Activated CD8-positive, alpha-beta memory T cell treated with anti-CD3 and anti-CD28 coated beads, Interleukin-2, amount 50 U/mL, for 48 hours (primary cell): ENCODE data around the gene SGPL1.

Source experiments
- DNase-seq: peaks from one replicate; pipeline ENCODE4 v3.0.0-alpha.2; 2020

Gene SGPL1

DNA sequence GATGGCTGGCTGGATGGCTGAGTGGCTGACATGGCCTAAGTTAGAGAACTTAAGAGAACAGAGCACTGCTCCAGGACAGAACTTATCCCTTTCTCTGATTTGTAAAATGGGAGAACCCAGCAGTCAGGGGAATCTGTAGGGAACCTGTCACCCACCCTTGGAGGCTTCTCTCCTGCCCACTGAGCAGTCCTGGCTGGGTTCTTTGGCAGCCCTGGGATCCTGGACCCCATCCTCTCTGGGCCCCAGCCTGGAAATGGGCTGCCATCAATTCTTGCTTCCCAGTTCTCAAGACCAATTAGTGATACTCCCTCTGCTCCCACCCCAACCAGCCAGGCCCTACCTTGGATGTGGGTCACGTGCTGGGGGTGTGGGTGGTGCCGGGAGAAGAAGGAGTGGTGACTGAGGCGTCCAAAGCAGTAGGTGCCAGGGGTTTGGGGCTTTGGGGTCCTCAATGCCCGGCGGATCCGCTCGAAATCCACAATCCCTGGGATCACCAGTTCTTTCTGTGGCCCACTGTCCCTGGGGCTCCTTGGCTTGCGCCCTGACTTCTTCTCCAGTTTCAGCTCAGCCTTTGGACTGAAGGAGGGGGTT, 34.2 kb upstream of the SGPL1 start:
- DNase-seq = no peak

DNA sequence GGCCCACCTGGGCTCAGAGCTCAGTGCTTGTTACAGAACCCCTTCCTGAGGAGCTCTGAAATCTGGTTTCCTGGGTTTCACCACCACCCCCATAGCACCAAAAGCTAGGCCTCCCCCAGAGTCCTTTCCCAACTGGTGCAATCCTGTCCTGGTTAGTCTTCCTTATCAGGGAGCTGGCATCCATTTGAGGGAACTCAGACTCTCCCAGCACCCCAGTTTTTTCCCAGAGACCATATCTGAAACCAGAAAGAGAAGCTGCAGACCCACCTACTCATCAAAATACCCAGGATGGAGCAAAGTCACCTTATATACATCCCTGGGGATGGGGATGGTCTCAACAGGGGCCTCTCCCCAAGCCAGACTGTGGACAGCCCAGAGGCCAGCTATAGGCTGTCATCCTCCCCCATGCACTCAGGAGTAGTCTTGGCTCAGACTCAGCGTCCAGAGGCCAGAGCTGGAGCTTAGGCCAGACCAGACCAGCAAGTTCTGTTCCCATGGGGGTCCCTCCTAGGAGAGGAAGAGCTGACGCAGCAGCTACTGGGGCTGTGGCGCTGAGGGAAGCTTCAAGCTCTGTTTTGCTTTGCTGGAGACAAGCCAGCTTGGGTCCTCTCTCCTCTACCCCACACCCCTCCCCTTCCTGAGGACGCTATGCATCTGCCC, 33.5 kb upstream of the SGPL1 start:
- no peak for DNase-seq

DNA sequence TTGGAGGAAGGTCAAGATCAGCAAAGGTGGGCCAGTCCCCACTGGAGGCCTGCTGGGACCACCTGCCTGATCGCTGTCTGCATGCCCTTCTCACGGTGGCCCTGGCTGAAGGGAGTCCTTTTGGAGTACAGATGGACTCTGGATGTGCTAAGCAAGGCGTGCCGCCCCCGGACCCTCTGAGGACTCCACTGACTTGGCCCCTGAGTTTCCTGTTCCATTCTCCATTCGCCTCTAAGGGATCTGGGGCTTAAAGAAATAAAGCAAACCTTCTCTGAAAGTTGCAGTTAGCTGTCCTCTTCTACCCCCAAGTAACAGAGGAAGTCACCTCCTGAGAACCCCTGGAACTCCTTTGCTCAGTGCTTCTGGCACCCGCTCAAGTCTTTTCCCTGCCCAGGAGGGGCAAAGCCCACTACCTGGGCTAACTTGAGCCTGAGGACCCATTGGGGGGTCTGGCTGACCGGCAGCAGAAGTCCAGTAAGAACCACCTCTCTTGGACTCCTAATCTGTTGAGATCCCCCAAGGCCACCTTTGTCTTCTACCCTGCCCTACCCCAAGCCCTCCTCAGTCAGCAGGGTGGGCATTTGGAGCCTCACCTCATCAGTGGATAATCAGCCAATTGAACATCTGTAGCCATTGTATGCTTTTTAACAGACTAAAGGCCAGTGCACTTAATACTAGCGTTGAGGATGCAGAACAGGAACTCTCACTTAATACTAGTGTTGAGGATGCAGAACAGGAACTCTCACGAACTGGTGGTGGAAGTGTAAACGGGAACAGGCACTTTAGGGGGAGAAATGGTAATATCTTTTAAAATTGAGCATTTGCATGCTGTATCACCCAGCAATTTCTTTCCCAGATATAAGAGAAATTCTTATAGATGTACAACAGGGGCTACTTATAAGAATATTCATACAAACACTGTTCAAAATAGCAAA, 32.7 kb upstream of the SGPL1 start:
- no peak for DNase-seq

DNA sequence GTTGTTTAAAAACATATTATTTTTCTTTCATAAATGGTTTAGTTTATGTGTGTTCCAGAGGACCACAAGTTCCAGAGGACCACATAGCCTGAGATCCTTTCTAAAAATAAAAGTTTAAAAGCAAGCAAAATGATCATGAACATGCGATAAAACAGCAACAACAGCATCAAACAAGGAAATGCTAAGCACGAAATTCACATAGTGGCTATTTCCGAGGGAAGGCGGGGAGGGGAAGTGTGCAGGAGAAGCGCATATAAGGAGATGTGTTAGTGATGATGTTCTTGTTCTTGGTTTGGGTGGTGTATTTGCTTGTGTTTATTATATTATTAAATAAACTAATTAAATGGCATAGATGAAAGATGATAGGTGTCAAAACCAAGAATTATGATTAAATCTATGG, 31.7 kb upstream of the SGPL1 start:
- no peak for DNase-seq

DNA sequence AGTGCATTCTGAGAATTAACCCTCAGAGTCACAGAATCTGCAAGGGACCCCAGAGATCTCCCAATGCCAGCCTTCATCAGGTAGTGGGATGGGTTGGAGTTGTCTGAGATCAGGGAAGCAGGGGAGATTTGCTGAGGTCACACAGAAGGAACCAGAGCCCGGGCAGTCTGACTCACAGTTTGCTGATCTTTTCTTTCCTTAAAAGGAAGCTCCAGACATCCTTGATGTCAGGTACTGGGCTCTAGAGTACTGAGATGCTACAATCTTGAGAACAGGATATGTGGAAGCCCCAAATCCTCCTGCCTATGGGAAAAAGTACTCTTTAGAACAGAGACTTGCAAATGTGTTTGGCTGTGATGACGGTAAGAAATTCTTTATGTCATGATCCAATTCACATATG, 31.3 kb upstream of the SGPL1 start:
- no peak for DNase-seq

- no peak for DNase-seq
Observed at GRCh38 chr10:70785190-70785589, 30.6 kb upstream of the SGPL1 start, which contains the start of gene TBATA. Gene TBATA (minus strand): TSS chr10:70785377. CDS start chr10:70783379, 1,998 bp downstream.

- no peak for DNase-seq
Observed at GRCh38 chr10:70786799-70787415, 28.8 kb upstream of the SGPL1 start.

DNA sequence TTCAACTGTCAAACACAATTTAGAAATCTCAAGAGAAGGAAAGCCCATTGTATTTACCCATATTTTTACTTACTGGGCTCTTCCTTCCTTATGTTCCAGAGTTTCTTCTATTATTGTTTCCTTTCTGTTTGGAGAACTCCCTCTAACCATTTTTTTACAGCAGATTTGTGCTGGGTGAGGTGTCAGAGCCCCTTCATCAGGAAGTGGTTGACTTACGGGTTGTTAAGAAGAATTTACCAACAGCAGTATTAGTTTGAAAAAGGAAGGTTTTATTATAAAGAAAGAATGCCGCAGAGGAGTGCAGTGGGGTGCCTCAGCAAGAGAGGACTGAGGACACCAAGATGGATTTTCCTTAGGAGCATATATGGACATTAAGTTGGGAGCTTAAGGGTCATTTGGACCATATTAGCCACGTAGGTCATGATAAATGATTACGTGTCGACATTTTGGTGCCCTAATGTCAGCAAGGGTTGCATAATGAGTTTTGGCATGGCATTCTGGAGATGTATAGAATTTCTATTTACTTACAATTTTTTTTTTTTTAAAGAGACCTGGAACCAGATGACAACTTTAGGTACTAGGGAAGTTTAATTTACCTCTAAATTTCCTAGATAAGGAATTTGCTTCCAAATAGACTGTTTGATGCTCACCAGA, 24.2 kb upstream of the SGPL1 start:
- DNase-seq = no peak

- no peak for DNase-seq
Observed at GRCh38 chr10:70795613-70796012, 20.1 kb upstream of the SGPL1 start.

DNA sequence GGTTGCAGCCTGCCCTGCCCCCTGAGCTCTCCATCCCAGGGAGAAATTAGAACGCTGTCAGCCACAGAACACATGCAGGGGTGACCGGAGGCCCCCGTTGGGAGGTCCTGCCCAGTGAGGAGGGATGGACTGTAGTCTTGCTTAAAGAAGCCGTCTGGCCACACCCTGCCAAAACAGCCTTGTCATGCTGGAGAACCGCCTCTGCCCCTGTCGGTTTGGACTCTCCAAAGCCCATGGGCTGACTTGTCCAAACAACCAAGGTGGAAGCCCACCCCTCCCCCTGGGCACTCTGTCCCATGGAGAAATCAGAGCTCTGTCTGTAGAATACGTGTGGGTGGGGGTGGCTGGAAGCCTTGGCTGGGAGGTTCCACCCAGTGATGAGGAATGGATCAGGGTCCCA, 17.9 kb upstream of the SGPL1 start:
- DNase-seq = no peak

DNA sequence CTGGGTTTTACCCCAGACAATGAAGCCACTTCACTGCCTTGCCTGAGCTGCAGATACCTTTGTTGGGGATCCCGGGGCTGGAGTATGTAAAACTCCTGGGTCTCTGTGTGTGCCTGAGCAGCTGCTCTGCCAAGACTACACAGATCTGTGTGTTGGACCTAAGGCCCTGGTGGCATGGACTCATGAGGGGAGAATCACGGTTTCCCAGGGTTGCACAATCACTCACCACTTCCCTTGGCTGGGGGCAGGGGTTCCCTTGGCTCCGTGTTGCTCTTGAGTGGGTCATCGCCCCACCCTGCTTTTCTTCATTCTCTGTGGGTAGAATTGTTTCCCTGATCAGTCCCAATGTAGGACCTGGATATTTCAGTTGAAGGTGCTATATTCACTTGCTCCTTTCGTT, 16.6 kb upstream of the SGPL1 start:
- no peak for DNase-seq

GRCh38 chr10:70801854-70802253, 13.9 kb upstream of the SGPL1 start:
- no peak for DNase-seq

- no peak for DNase-seq
Observed at GRCh38 chr10:70803775-70804420, 11.8 kb upstream of the SGPL1 start.

DNA sequence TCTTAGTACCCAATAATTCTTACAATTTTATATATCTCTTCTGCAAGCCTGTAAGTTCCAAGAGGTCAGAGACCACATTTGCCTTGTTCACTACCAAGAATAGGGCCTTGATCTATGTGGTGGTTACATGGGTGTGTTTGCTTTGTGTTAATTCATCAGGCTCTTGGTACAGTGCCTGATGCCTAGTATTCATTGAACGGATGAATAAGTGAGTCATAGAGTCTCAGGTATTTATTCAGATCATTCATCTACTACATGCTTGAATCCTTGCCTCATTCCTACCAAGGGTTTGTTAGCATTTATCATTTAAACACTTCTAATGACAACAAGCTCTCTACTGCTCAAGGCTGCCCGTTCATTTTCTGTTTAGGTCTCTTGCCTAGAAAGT, 11.3 kb upstream of the SGPL1 start:
- DNase-seq = no peak

DNA sequence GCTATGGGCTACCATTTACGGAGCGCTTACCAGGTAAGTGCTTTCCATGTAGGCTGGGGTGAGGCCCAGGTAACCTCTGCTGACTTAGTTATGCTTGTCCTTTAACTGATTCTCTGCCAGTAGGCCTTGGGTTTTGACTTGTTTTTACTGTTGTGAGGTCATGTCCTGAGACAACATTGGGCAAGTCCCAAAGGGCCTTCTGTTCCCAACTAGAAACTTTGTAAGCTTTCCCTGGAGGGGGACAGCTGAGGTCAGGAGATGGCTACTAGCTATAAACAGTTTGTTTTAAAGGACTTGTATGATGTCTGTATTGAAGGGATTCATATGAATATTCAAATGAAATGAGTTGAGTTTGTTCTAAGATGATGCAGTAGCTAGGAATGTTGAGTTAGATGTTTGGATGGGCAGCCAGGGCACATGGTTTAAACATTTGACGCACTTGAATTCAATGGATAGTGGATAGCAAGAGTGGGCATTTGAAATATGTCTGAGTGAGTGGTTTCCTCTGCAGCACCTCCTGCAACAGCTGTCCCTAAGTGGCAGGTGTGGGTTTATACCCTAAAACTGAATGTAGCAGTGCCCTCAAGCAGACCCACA, 10.0 kb upstream of the SGPL1 start:
- no peak for DNase-seq

DNA sequence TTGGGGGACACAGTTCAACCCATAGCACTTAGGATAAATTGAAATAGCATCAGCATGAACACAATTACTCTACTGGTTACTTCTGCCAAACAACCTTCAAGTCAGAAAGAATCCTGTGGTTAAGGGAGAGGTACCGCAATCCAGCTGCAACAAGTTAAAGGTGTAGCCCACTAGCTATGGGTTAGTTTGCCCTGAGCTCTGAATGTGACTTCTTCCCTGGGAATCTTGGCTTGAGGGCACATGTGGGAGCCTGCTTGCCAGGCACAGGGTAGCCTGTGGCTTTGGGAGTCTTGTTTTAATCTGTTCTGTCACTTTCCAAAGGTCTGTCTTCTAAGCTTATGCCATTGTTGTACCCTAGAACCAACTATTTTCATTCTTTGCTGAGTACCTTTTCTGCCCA, 8.9 kb upstream of the SGPL1 start:
- DNase-seq = no peak

DNA sequence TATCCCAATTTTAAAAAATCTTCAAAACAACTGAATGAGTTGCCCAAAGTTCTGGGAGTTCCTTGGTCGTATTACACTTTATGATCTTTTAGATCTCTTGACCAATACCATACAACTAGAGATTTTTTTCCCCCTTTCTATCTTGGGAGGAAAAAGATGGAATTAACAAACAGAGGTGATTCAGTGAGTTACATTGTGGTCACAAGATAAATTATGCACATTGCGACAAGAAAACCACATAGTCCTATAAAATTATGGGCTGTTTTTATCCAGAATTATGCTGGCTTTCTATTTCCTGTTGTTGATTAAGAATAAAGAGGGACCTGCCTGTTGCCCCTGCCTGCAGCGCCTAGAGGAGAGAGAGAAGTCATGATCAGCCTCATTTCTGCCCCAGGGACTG, 8.2 kb upstream of the SGPL1 start:
- no peak for DNase-seq

GRCh38 chr10:70809011-70809611, 6.6 kb upstream of the SGPL1 start:
- DNase-seq = no peak

DNA sequence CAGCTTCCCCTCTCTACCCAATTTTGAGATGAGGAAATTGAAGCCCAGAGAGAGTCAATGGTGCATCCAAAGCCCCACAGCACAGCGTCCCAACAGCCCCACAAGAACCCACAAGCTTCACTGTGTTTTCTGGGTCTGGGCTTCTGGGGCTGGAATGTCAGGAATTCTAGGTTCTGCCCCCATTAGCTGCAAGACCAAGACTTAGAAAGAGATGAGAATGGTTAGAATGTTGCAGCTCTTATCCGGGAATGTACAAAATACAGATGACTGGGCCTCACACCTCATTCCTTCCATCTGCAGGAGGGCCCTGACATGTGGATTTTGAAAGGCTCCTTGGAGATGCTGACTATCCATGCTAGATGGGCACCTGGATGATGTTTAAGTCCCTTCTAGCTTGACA, 6.0 kb upstream of the SGPL1 start:
- DNase-seq = no peak

- no peak for DNase-seq
Observed at GRCh38 chr10:70810967-70811366, 4.8 kb upstream of the SGPL1 start.

DNA sequence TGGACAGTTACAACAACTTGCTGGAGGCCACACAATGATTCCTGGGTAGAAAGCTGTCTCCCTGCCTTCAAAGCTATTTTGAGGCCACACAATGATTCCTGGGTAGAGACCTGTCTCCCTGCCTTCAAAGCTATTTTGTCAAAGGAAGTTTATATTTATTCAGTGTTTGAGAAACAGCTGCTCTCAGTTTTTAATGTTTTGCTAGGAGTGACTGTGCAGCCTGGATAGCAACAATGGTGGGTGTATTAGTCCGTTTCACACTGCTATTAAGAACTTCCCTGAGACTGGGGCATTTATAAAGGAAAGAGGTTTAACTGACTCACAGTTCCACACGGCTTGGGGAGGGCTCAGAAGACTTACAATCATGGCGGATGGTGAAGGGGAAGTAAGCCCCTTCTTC, 3.9 kb upstream of the SGPL1 start:
- no peak for DNase-seq

GRCh38 chr10:70812814-70813213, 2.9 kb upstream of the SGPL1 start:
- DNase-seq = no peak
